Measurements from ENCODE around the gene TIMM21.

The TIMM21 gene, protein sequence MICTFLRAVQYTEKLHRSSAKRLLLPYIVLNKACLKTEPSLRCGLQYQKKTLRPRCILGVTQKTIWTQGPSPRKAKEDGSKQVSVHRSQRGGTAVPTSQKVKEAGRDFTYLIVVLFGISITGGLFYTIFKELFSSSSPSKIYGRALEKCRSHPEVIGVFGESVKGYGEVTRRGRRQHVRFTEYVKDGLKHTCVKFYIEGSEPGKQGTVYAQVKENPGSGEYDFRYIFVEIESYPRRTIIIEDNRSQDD

DNA sequence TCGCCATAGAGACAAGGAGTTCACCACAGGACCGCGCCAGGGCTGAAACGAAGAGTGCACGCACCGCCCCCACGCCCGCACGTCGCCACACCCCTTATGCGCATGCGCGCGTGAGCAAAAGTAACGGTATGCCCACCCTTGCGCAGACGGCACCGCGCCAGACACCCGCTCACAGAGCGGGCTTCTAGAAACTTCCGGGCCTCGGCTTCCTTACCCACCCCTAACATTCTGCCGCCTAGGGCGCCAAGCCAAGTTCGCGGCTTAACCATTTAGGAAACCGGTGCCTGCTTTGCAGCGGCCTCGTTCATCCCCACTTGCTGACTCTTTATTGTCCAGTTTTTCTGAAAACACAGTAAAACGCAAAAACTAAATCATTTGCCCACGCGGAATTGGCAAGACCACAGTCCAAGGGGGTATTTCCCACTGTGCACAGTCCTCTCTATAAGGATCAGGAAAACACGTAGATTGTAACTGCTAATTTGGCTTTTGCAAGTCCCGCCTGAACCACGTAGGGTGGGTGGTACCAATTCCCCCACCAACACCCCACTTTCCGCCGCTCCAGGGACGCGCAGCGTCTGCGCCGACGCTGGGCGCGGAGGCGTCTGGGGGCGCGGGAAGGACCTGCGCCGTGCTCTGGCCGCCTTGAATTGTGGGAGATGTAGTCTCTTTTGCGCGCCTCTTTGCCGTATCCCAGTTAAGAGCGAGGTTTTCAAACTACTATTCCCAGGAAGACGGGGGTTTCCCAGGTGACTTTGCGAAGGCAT is at the start of gene TIMM21, which contains the start of gene FBXO15:
TIMM21 (plus strand) TSS at position 745 of the 764 bp plus-strand sequence. CDS start 286 bp downstream, outside the sequence.
FBXO15 (minus strand) TSS at position 56 of the 764 bp plus-strand sequence; CDS start at position 7, 49 bp downstream.
- H3K4me3 ChIP-seq (ENCODE audit: control insufficient read depth, low read depth, low read length) = peak within 1 kb of the TSS; percentile 89
- DNase-seq (ENCODE audit: low read depth) = peak; percentile 95
- TF ChIP-seq, protein P1, sequence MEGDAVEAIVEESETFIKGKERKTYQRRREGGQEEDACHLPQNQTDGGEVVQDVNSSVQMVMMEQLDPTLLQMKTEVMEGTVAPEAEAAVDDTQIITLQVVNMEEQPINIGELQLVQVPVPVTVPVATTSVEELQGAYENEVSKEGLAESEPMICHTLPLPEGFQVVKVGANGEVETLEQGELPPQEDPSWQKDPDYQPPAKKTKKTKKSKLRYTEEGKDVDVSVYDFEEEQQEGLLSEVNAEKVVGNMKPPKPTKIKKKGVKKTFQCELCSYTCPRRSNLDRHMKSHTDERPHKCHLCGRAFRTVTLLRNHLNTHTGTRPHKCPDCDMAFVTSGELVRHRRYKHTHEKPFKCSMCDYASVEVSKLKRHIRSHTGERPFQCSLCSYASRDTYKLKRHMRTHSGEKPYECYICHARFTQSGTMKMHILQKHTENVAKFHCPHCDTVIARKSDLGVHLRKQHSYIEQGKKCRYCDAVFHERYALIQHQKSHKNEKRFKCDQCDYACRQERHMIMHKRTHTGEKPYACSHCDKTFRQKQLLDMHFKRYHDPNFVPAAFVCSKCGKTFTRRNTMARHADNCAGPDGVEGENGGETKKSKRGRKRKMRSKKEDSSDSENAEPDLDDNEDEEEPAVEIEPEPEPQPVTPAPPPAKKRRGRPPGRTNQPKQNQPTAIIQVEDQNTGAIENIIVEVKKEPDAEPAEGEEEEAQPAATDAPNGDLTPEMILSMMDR (conservative IDR thresholded peaks at IDR 0.05; ENCODE audit: control insufficient read depth, insufficient read depth, low read depth, low read length) = no peak

DNA sequence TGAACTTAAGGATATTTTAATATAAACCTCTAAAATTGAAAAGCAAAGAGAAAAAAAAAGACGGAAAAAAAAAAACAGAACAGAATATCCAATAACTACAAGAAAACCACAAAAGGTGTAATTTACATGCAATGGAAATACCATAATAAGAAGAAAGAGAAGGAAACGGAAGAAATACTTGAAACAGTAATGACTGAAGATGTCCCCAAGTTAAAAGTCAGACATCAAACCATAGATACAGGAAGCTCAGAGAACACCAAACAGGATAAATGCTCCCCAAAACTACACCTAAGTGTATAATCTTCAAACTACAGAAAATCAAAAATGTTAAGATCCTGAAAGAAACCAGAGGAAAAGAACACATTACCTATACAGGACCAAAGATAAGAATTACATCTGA is 39.9 kb upstream of the TIMM21 start:
- TF ChIP-seq, protein P1 (conservative IDR thresholded peaks at IDR 0.05; ENCODE audit: control insufficient read depth, insufficient read depth, low read depth, low read length) = no peak
- no peak overlapping the region for H3K4me3 ChIP-seq (ENCODE audit: control insufficient read depth, low read depth, low read length)
- DNase-seq (ENCODE audit: low read depth) = no peak

DNA sequence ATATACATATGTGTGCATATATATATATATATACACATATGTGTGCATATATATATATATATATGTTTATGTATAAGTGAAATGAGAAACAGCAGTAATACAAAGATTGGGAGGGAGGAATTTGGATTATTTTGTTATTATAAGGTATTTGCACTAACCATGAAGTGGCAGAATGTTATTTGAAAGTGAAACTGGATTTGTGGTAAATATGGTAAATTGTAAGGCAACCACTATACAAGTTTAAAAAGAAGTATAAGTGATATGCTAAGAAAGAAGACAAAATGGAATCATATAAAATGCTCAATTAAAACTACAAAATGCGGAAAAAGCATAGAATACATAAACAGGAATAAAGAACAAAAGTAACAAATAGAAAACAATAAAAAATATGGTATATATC is 38.2 kb upstream of the TIMM21 start:
- no peak overlapping the region for H3K4me3 ChIP-seq (ENCODE audit: control insufficient read depth, low read depth, low read length)
- TF ChIP-seq, protein P1 (conservative IDR thresholded peaks at IDR 0.05; ENCODE audit: control insufficient read depth, insufficient read depth, low read depth, low read length) = no peak
- no peak for DNase-seq (ENCODE audit: low read depth)

DNA sequence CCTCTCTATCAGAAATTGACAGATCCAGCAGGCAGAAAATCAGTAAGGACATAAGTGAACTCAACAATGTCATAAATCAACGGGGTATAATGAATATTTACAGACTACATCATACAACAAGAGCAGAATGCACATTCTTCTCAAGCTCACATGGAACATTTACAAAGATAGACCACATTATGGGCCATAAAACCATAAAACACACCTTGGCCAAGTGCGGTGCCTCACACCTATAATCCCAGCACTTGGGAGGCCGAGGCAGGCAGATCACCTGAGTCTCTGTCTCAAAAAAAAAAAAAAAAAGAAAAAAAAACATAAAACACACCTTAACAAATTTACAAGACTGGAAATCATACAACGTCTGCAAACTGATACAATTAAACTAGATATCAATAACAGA is 37.3 kb upstream of the TIMM21 start:
- DNase-seq (ENCODE audit: low read depth) = no peak
- no peak overlapping the region for H3K4me3 ChIP-seq (ENCODE audit: control insufficient read depth, low read depth, low read length)
- TF ChIP-seq, protein P1 (conservative IDR thresholded peaks at IDR 0.05; ENCODE audit: control insufficient read depth, insufficient read depth, low read depth, low read length) = no peak

DNA sequence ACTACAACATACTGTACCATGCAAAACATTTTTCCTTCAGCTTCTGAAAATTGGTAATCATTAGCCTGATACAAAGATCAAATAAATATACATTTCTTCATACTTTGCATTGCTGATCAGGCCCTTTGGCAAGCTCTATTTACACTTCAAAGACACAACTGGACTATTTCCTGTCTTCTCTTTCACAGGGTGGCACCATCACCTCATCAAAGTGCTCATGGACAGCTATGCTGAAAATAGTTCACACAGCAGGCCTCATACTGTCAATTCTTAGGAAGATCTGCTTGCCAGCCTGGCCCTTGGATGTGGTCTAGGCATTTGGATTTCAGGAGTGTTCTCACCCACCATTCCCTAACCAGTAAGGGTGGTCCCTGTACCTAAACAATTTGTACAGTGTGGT is 34.6 kb upstream of the TIMM21 start:
- no peak overlapping the region for H3K4me3 ChIP-seq (ENCODE audit: control insufficient read depth, low read depth, low read length)
- DNase-seq (ENCODE audit: low read depth) = no peak
- TF ChIP-seq, protein P1 (conservative IDR thresholded peaks at IDR 0.05; ENCODE audit: control insufficient read depth, insufficient read depth, low read depth, low read length) = no peak

DNA sequence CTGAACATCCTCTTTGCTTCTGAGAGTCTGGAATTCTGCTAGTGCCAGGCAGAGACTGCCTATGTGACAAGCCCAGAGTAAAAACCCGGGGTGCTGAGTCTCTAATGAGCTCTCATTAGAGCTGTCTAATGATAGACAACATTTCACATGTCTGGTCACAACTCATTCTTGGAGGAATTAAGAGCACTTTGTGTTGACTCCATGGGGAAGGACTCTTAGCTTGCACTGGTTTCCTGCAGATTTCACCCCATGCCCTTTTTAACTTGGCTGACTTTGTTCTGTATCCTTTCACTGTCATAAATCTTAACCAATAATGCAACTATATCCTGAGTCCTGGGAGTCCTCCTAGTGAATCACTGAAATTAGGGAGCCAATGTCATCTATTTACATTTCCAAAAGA is 34.2 kb upstream of the TIMM21 start:
- TF ChIP-seq, protein P1 (conservative IDR thresholded peaks at IDR 0.05; ENCODE audit: control insufficient read depth, insufficient read depth, low read depth, low read length) = no peak
- peak; percentile 54 for DNase-seq (ENCODE audit: low read depth)
- no peak overlapping the region for H3K4me3 ChIP-seq (ENCODE audit: control insufficient read depth, low read depth, low read length)
